IMR-90 (cell line): ENCODE measurements around the gene CAMTA1.

Source experiments
- CEBPB ChIP-seq: IDR thresholded peaks from 2 replicates; pipeline ENCODE4 v1.6.1; 2012; ENCODE audit warnings: low read depth, low read length, improper control_type of control experiment
- CHD1 ChIP-seq: IDR thresholded peaks from 2 replicates; pipeline ENCODE4 v1.6.1; 2012; ENCODE audit warnings: low read depth, low read length, improper control_type of control experiment
- CTCF ChIP-seq: conservative IDR thresholded peaks from 2 replicates; pipeline ENCODE4 v1.5.1; 2012; ENCODE audit warnings: mild to moderate bottlenecking, low read depth, low read length, improper control_type of control experiment
- MAFK ChIP-seq: IDR thresholded peaks from 2 replicates; pipeline ENCODE4 v1.6.1; 2012; ENCODE audit warnings: low read depth, low read length, improper control_type of control experiment
- MAZ ChIP-seq: IDR thresholded peaks from 2 replicates; pipeline ENCODE4 v1.6.1; 2012; ENCODE audit warnings: low read depth, mild to moderate bottlenecking, low read length, improper control_type of control experiment, moderate library complexity, borderline replicate concordance
- MXI1 ChIP-seq: IDR thresholded peaks from 2 replicates; pipeline ENCODE4 v1.6.1; 2012; ENCODE audit warnings: low read depth, mild to moderate bottlenecking, low read length, moderate library complexity, borderline replicate concordance
- NFE2L2 ChIP-seq: fragments of 150-350 bp; IDR thresholded peaks from 2 replicates; pipeline ENCODE4 v1.6.1; 2016; ENCODE audit warnings: low read depth, mild to moderate bottlenecking, low read length
- POLR2A ChIP-seq: IDR thresholded peaks from 2 replicates; pipeline ENCODE4 v1.6.1; 2012; ENCODE audit warnings: mild to moderate bottlenecking, low read depth, low read length
- RCOR1 ChIP-seq: IDR thresholded peaks from 2 replicates; pipeline ENCODE4 v1.6.1; 2012; ENCODE audit warnings: mild to moderate bottlenecking, low read length, improper control_type of control experiment; ENCODE audit not compliant: insufficient replicate concordance
- RFX5 ChIP-seq: IDR thresholded peaks from 2 replicates; pipeline ENCODE4 v1.8.0; 2012; ENCODE audit warnings: low read depth, mild to moderate bottlenecking, low read length, moderate library complexity
- SMC3 ChIP-seq: fragments of 150-350 bp; IDR thresholded peaks from 2 replicates; pipeline ENCODE4 v1.6.1; 2016; ENCODE audit warnings: low read depth, mild to moderate bottlenecking, antibody characterized with exemption, low read length, moderate library complexity

GRCh38 chr1:6750490-6750889 is 34.8 kb upstream of the CAMTA1 start:
- TF ChIP-seq NFE2L2 (no peak), MAZ (no peak), CTCF (no peak), POLR2A (no peak), CHD1 (no peak), MXI1 (no peak), RCOR1 (no peak), CEBPB (no peak), MAFK (no peak), RFX5 (no peak), SMC3 (no peak)
